Cardiac muscle cell (in vitro differentiated cells and primary cell): ENCODE results near the gene MCOLN1. TPM values are rescaled to one million over a fixed set of nuclear protein-coding genes. Genes with fewer than 3 reads are reported as not detected.

Experiments used
- DNase-seq, 2 donors: peaks; one replicate each; pipeline versions ENCODE4 v3.0.0 to v3.0.0-alpha.2; 2010 to 2017; ENCODE audit warnings: low read depth in 1 of 2, low spot score in 1 of 2
- H3K27ac ChIP-seq: fragments of 200-600 bp; sonication (generic); 2 replicates; pipeline ENCODE4 v1.5.1; 2016
- H3K27me3 ChIP-seq: fragments of 200-600 bp; sonication (generic); 2 replicates; pipeline ENCODE4 v1.6.0; 2016; ENCODE audit warnings: control low read depth
- H3K36me3 ChIP-seq: fragments of 200-600 bp; sonication (generic); 2 replicates; pipeline ENCODE4 v1.5.1; 2016; ENCODE audit warnings: control low read depth
- H3K4me1 ChIP-seq: fragments of 200-600 bp; sonication (generic); 2 replicates; pipeline ENCODE4 v1.8.1; 2017; ENCODE audit warnings: low read depth, mild to moderate bottlenecking, mixed run types
- H3K4me3 ChIP-seq: fragments of 200-600 bp; sonication (generic); 2 replicates; pipeline ENCODE4 v1.5.1; 2016; ENCODE audit warnings: mild to moderate bottlenecking
- H3K9me3 ChIP-seq: fragments of 200-600 bp; sonication (generic); 2 replicates; pipeline ENCODE4 v1.5.1; 2017; ENCODE audit warnings: low read depth, mild to moderate bottlenecking, control low read depth
- CTCF ChIP-seq: IDR thresholded peaks from 2 replicates; pipeline ENCODE4 v1.5.1; 2012; ENCODE audit warnings: low read depth, mild to moderate bottlenecking, low read length
- polyA plus RNA-seq: library from polyadenylated mRNA; unstranded; fragments of >200 nt; fragmentation: Nextera tagmentation; extraction: Ambion mirVana; gene quantifications from 2 replicates; pipeline ENCODE4 v1.2.1, GENCODE V29; 2016
- total RNA-seq: library from RNA; depleted of rRNA; stranded (reverse); fragments of >200 nt; gene quantifications from 2 replicates; pipeline ENCODE4 v1.2.3, GENCODE V29; 2016

MCOLN1 gene
- total and polyA plus RNA-seq, 2 experiments from 2014 or later, result 5.8 to 24.7 TPM

GRCh38 chr19:7509625-7510024 lies 12.8 kb upstream of the MCOLN1 start:
- DNase-seq, result peak in 1 of 2 donors; percentile 69
- TF ChIP-seq CTCF, result no peak
- H3K9me3 ChIP-seq, result no peaks in the 10 kb centered on the region
- no peaks in the 10 kb centered on the region for H3K36me3 ChIP-seq
- peaks cover 6% of the 10 kb centered on the region for H3K4me1 ChIP-seq
- H3K4me3 ChIP-seq, result no peak overlapping the region
- H3K27me3 ChIP-seq, result no peaks in the 10 kb centered on the region
- no peak overlapping the region for H3K27ac ChIP-seq

- no peaks in the 10 kb centered on the region for H3K4me1 ChIP-seq
- H3K36me3 ChIP-seq, result no peaks in the 10 kb centered on the region
- H3K27me3 ChIP-seq, result no peaks in the 10 kb centered on the region
- no peak overlapping the region for H3K27ac ChIP-seq
- TF ChIP-seq CTCF, result no peak
- H3K9me3 ChIP-seq, result no peaks in the 10 kb centered on the region
- no peak overlapping the region for H3K4me3 ChIP-seq
- DNase-seq, result no peak
Measured at GRCh38 chr19:7512400-7512851, 10.0 kb upstream of the MCOLN1 start.

GRCh38 chr19:7513809-7514642 lies 8.4 kb upstream of the MCOLN1 start:
- Histone ChIP-seq H3K4me3 (no peak overlapping the region), H3K9me3 (no peaks in the 10 kb centered on the region), H3K27ac (no peak overlapping the region), H3K27me3 (no peaks in the 10 kb centered on the region), H3K36me3 (no peaks in the 10 kb centered on the region), H3K4me1 (no peaks in the 10 kb centered on the region)
- no peak for TF ChIP-seq CTCF
- no peak for DNase-seq

- H3K4me1 ChIP-seq, result no peaks in the 10 kb centered on the region
- DNase-seq, result no peak
- H3K4me3 ChIP-seq, result peak overlapping the region; percentile 25
Measured at GRCh38 chr19:7515110-7515644, 7.2 kb upstream of the MCOLN1 start.

GRCh38 chr19:7515645-7516151 lies 6.7 kb upstream of the MCOLN1 start, which contains the start of gene ZNF358:
TSS of gene ZNF358 (plus strand) at chr19:7516103. CDS start at chr19:7519243, 3,140 bp downstream.
- no peak for TF ChIP-seq CTCF
- Histone ChIP-seq H3K36me3 (peaks cover 2% of the 10 kb centered on the region), H3K27ac (peak within 1 kb of the TSS; percentile 62), H3K4me3 (peak within 1 kb of the TSS; percentile 99), H3K4me1 (no peaks in the 10 kb centered on the region), H3K27me3 (no peaks in the 10 kb centered on the region), H3K9me3 (no peaks in the 10 kb centered on the region)
- DNase-seq, result peak; percentile 76 to 90

More at GRCh38 chr19:7515110-7515644, 7.2 kb upstream of the MCOLN1 start:
- Histone ChIP-seq H3K36me3 (peaks cover 2% of the 10 kb centered on the region), H3K27ac (peak overlapping the region; percentile 19), H3K27me3 (no peaks in the 10 kb centered on the region), H3K9me3 (no peaks in the 10 kb centered on the region)
- no peak for TF ChIP-seq CTCF
